Esophagus (tissue), 2 donors: Measurements from ENCODE around the gene MYB. TPM values are rescaled to one million over a fixed set of nuclear protein-coding genes. Genes with fewer than 3 reads are reported as not detected.
A peak's percentile ranks its signal among the peaks of the same experiment; 100 is the strongest.

Experiments used
- H3K27ac ChIP-seq, 2 donors: one replicate each; pipeline ENCODE4 v1.5.1; 2013; ENCODE audit warnings: low read depth in 2 of 2, mild to moderate bottlenecking in 2 of 2, inconsistent platforms in 1 of 2, low read length in 1 of 2, moderate library complexity in 1 of 2
- H3K27me3 ChIP-seq, 2 donors: one replicate each; pipeline ENCODE4 v1.6.1; 2013; ENCODE audit warnings: low read length in 2 of 2, control low read depth in 1 of 2, mild to moderate bottlenecking in 1 of 2; ENCODE audit not compliant: insufficient read depth in 2 of 2, control insufficient read depth in 1 of 2
- H3K36me3 ChIP-seq, 2 donors: one replicate each; pipeline ENCODE4 v1.6.1; 2013; ENCODE audit warnings: low read length in 1 of 2; ENCODE audit not compliant: control insufficient read depth in 2 of 2, insufficient read depth in 2 of 2
- H3K4me1 ChIP-seq, 2 donors: one replicate each; pipeline ENCODE4 v1.6.1; 2013; ENCODE audit warnings: low read length in 1 of 2; ENCODE audit not compliant: control insufficient read depth in 2 of 2, insufficient read depth in 2 of 2
- H3K4me3 ChIP-seq, 2 donors: one replicate each; pipeline ENCODE4 v1.5.1; 2013; ENCODE audit warnings: low read length in 2 of 2, mild to moderate bottlenecking in 2 of 2, low read depth in 1 of 2, moderate library complexity in 1 of 2
- H3K9me3 ChIP-seq, 2 donors: one replicate each; pipeline ENCODE4 v1.6.1; 2013; ENCODE audit warnings: mild to moderate bottlenecking in 2 of 2, low read depth in 1 of 2, low read length in 1 of 2, moderate library complexity in 1 of 2; ENCODE audit not compliant: control insufficient read depth in 2 of 2, insufficient read depth in 1 of 2
- WGBS, 2 donors: extraction: QIAGEN DNeasy Blood & Tissue Kit; methylation state at CpG; one replicate each; pipeline ENCODE4 v1.1.7; 2013; 5-methylcytosine and 5-hydroxymethylcytosine counted together
- polyA plus RNA-seq, 2 donors: library from polyadenylated mRNA; stranded (reverse); fragments of 200-250 nt; gene quantifications; one replicate each; pipeline ENCODE4 v1.2.3, GENCODE V29; 2013
- donor health status: healthy with polysubstance abuse.
- donor health status: Bipolar disorder and iron deficiency.

MYB gene
- polyA plus RNA-seq, 2 donors, result 1.5 to 2.5 TPM

DNA sequence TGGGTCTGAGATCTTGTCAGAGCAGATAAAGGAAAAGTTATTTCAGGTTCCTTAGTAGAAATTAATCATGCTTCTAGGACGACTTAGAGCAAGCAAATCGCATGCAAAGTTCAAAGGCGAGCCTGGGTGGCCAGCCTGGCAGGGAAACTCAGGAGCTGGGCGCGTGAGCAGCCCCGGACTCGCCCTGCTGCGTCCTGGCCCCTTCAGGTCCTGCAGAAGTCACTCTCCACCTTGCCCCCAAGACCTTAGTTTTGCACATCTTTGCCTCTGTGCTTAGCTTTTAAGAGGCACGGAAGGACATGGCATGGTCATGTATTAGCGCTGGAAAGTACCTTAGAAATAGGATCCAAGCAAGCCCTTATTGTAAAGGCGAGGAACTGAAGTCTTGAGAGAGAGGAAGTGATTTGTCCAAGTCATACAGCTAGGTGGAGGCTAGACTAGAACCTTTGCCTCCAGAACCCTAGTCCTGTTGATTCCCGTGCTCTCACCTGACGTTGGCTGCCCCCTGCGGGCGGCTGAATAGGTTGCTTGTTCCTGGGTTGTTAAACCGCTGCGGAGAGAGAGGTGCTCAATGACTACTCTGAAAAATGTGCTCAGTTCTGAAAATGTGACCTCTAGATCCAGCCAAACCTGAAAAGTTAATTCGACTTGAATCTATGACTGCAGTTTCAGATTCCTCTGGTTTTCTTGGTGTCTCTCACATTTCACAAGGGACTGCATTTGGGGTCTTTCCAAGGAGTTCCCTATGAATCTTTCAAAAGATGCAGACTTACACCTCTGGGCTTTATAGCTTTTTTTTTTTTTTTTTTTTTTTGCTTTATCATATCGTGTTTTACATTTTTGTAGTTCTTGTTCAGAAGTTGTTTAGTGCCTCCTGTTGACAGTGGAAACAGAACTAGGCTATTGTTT is 2.7 kb downstream of the MYB start:
- Histone ChIP-seq H3K27me3 (no peaks in the 10 kb centered on the region), H3K36me3 (no peaks in the 10 kb centered on the region), H3K4me1 (peaks cover 0 to 5% of the 10 kb centered on the region in 2 donors), H3K27ac (no peak overlapping the region), H3K9me3 (no peaks in the 10 kb centered on the region), H3K4me3 (peak overlapping the region; percentile 59 to 61)
- WGBS, 2 donors, result 8% methylated on average over 19 of the region's 19 CpGs

DNA sequence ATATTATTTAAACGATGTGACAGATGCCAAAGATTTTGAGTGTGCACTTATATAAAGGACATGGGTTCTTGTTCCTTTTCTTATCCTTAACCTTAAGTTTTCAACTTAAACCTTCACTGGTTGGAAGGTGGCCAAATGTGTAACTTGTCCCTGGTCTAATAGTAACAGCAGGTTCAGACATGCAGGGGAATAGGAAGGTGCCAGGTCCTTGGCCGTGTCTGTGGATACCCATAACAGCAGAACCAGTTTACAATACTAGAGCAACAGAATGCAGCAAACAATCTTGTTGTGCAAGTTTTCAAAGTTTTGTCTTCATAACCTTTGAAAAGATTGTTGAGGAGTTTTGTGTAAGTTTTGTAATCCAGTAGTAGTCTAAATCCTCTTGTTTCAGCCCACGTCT is 4.4 kb downstream of the MYB start:
- no peak overlapping the region for H3K4me3 ChIP-seq
- H3K36me3 ChIP-seq, result no peaks in the 10 kb centered on the region
- peaks cover 0 to 5% of the 10 kb centered on the region in 2 donors for H3K4me1 ChIP-seq
- peak overlapping the region in 1 of 2 donors; percentile 36 for H3K27ac ChIP-seq
- WGBS, 2 donors, result 44 to 55% methylated on average over 3 of the region's 3 CpGs
- no peaks in the 10 kb centered on the region for H3K9me3 ChIP-seq
- H3K27me3 ChIP-seq, result peaks cover 0 to 2% of the 10 kb centered on the region in 2 donors

DNA sequence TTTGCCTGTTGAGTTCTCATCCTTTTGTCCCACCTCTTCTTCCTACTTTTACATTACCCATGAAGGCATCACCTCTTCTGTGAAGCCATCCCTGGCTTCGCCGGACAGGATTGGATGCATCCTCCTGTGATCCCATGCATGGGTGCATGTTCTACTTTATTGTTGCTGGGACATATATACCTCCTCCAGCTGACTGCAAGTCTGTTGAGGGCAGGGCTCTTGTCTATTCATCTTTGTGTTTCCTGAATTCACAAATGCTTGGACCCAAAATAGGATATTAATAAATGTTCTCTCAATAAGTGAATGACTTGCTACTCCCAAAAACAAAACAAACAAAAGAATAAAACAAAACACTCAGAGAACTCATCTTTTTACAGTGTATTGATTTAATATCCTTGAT is 5.1 kb downstream of the MYB start:
- H3K27ac ChIP-seq, result no peak overlapping the region
- peaks cover 0 to 2% of the 10 kb centered on the region in 2 donors for H3K27me3 ChIP-seq
- H3K9me3 ChIP-seq, result no peaks in the 10 kb centered on the region
- H3K4me3 ChIP-seq, result no peak overlapping the region
- H3K36me3 ChIP-seq, result no peaks in the 10 kb centered on the region
- 97 to 100% methylated on average over 2 of the region's 2 CpGs for WGBS, 2 donors
- H3K4me1 ChIP-seq, result peaks cover 0 to 5% of the 10 kb centered on the region in 2 donors

DNA sequence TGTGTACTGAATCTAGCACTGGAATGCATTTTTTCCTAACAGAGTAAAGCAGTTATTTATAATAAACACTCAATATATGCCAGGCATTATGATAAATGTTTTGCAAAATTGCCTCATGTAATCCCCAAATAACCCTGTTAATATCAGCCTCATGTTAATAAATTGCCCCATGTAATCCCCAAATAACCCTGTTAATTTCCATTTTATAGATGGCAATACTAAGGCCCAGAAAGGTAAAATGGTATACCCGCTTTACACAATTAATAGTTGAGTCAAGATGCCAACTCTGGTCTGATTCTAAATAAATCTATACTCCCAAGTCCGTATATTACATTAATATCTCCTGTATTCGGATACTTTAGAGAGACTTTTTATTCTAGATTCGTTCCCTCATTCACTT is 6.3 kb downstream of the MYB start:
- Histone ChIP-seq H3K27me3 (peaks cover 0 to 2% of the 10 kb centered on the region in 2 donors), H3K4me3 (no peak overlapping the region), H3K27ac (no peak overlapping the region), H3K4me1 (peaks cover 0 to 5% of the 10 kb centered on the region in 2 donors), H3K9me3 (no peaks in the 10 kb centered on the region), H3K36me3 (no peaks in the 10 kb centered on the region)
- 95 to 98% methylated on average over 4 of the region's 4 CpGs for WGBS, 2 donors

DNA sequence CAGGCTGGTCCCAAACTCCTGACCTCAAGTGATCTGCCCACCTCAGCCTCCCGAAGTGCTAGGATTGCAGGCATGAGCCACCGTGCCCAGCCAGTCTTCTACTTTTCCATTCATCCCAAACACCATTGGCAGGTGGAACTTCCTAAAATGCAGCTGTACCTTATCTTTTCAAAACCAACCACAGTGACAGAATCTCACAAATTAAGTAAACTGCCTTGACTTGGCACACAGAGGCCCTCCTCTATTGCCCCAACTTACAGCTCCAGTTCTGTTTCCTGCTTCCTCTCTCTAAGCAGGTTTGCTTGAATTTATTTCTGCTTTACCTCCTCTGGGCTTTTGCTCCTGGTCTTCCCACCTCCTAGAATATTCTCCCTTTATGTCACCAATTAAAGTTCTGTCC is 7.6 kb downstream of the MYB start:
- no peak overlapping the region for H3K4me3 ChIP-seq
- H3K27ac ChIP-seq, result no peak overlapping the region
- peaks cover 0 to 2% of the 10 kb centered on the region in 2 donors for H3K4me1 ChIP-seq
- H3K27me3 ChIP-seq, result peaks cover 0 to 2% of the 10 kb centered on the region in 2 donors
- no peaks in the 10 kb centered on the region for H3K36me3 ChIP-seq
- WGBS, 2 donors, result 80 to 91% methylated on average over 2 of the region's 2 CpGs
- no peaks in the 10 kb centered on the region for H3K9me3 ChIP-seq

DNA sequence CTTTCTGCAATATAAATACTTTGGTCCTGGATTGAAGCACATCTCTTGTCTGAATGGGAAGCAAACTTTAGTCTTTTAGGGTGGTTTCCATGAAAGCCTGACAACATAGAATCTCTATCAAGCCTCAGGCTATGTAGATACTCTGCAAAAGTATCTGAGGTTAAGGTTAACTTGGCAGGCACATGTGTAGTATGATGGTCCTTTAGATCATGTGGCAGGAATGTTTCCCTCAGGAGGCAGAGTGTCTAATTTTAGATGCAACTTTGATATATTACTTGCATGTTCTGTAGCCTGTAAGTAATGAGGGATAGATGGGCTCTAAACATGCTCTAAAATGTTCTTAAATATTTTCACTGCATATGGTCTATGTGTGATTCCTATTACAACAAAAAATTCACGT is 8.2 kb downstream of the MYB start:
- Histone ChIP-seq H3K9me3 (no peaks in the 10 kb centered on the region), H3K36me3 (no peaks in the 10 kb centered on the region), H3K4me3 (no peak overlapping the region), H3K27ac (no peak overlapping the region), H3K4me1 (peaks cover 0 to 2% of the 10 kb centered on the region in 2 donors), H3K27me3 (peaks cover 0 to 2% of the 10 kb centered on the region in 2 donors)
- 66 to 81% methylated on average over 1 of the region's 1 CpG for WGBS, 2 donors

DNA sequence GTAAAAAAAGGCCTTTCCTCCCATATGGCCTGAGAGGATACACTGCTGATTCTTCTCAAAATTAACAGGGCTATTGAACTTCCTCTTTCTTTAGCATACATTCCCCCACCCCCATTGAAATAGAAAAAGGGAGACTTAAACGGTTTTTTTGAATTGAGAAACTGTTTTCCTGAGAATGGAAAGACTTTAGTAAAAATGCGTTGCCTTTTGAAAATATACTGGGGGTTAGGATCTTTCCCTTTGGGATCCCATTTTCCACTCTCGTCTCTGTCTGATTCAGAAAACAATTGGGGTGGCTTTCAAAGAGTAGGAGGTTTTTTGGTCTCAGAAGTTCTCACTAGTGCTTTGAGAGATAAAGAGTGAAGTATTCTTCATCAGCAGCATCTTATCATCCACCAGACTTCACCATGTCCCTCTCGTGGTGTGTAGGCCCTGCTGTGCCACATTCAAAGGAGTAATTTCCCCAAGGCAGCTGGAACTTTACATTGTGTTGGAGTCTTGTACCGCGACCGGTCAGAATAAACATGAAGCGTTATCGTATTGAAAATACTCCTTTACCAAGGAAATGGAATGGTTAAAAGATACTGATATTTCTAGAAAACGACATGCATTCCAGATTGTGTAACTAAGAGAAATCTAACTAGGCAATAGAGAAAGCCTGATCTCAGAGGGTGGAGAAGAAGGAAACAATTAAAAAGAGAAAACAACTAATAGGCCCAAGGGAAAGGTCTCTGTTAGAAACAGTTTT is 10.6 kb downstream of the MYB start:
- H3K4me1 ChIP-seq, result no peaks in the 10 kb centered on the region
- no peaks in the 10 kb centered on the region for H3K9me3 ChIP-seq
- H3K36me3 ChIP-seq, result peaks cover 0 to 4% of the 10 kb centered on the region in 2 donors
- peaks cover 0 to 2% of the 10 kb centered on the region in 2 donors for H3K27me3 ChIP-seq
- H3K4me3 ChIP-seq, result no peak overlapping the region
- H3K27ac ChIP-seq, result no peak overlapping the region
- 86 to 90% methylated on average over 10 of the region's 10 CpGs for WGBS, 2 donors

DNA sequence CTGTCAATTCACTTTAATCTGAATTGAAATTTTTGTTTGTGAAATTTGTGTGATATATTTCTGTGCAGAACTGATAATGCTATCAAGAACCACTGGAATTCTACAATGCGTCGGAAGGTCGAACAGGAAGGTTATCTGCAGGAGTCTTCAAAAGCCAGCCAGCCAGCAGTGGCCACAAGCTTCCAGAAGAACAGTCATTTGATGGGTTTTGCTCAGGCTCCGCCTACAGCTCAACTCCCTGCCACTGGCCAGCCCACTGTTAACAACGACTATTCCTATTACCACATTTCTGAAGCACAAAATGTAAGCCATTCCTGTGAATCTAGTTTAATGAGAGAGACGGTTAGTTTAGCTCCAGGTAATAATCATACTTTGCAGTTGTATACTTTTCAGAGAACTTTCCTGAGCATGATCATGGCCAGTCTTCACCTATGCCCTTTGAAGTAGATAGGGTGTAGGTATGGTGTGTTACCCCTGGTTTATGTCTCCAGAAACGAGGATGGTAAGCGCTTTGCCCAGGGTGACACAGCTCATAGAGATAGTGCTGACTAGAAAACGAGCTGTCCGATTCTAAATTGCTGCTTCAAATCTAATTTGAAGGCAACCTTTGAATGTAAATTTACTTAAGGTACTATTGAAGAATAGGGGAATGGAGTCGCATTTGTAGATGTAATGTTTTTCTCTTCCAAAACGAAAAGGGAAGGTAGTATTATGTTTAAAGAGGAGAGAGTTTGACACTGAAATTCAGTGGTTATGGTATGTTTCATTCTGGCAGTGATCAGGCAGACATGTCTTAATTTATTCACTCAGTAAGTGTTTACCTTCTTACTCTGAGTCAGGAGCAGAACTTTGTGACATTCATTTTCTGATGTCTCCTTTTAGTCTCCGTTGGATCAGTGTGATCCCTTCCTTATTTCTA is 11.4 kb downstream of the MYB start:
- no peaks in the 10 kb centered on the region for H3K4me1 ChIP-seq
- no peak overlapping the region for H3K4me3 ChIP-seq
- H3K36me3 ChIP-seq, result peaks cover 0 to 4% of the 10 kb centered on the region in 2 donors
- H3K27me3 ChIP-seq, result peaks cover 0 to 2% of the 10 kb centered on the region in 2 donors
- no peaks in the 10 kb centered on the region for H3K9me3 ChIP-seq
- no peak overlapping the region for H3K27ac ChIP-seq
- WGBS, 2 donors, result 89 to 91% methylated on average over 13 of the region's 13 CpGs

DNA sequence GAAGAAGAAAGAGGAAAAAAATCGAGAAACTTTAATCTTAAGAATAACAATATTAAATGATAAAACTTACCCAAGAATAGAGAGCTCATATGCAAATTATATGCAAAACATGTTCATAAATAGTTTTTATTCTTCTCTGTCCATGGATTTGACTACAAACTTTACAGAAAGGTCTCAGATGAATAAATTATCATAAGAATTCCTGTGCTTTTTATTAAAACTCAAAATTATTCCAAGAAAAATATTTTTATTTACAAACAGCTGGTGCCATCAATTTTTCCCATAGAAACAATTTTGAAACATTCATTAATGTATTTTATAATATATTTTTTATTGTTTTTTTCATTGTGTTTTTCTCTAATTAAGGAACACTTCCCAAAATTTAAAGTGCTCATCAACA is 12.1 kb downstream of the MYB start:
- Histone ChIP-seq H3K27me3 (peaks cover 0 to 2% of the 10 kb centered on the region in 2 donors), H3K27ac (no peak overlapping the region), H3K4me3 (no peak overlapping the region), H3K4me1 (no peaks in the 10 kb centered on the region), H3K36me3 (peaks cover 0 to 4% of the 10 kb centered on the region in 2 donors), H3K9me3 (no peaks in the 10 kb centered on the region)
- 81% methylated on average over 1 of the region's 1 CpG for WGBS, 2 donors
